Measurements from ENCODE around the gene TMEM184B.

Gene TMEM184B

GRCh38 chr22:38303974-38304373 lies 31.2 kb upstream of the TMEM184B start:
- TF ChIP-seq ZFX (IDR thresholded peaks at IDR 0.05; ENCODE audit: borderline replicate concordance): no peak
- no peak for TF ChIP-seq CTCF (IDR thresholded peaks at IDR 0.05)

GRCh38 chr22:38302906-38303305 lies 30.1 kb upstream of the TMEM184B start:
- no peak overlapping the region for H3K27ac ChIP-seq

More at GRCh38 chr22:38303974-38304373, 31.2 kb upstream of the TMEM184B start:
- no peak overlapping the region for H3K27ac ChIP-seq

GRCh38 chr22:38300946-38301345 lies 28.1 kb upstream of the TMEM184B start:
- no peak overlapping the region for H3K27ac ChIP-seq
- TF ChIP-seq ZFX (IDR thresholded peaks at IDR 0.05; ENCODE audit: borderline replicate concordance): no peak
- TF ChIP-seq CTCF (IDR thresholded peaks at IDR 0.05): no peak

More at GRCh38 chr22:38302906-38303305, 30.1 kb upstream of the TMEM184B start:
- no peak for TF ChIP-seq ZFX (IDR thresholded peaks at IDR 0.05; ENCODE audit: borderline replicate concordance)
- TF ChIP-seq CTCF (IDR thresholded peaks at IDR 0.05): no peak

- H3K27ac ChIP-seq: no peak overlapping the region
- TF ChIP-seq CTCF (IDR thresholded peaks at IDR 0.05) (no peak), ZFX (IDR thresholded peaks at IDR 0.05; ENCODE audit: borderline replicate concordance) (no peak)
These were observed 27.6 kb upstream of the TMEM184B start for GRCh38 chr22:38300197-38300945.

GRCh38 chr22:38299770-38300102 lies 26.9 kb upstream of the TMEM184B start:
- TF ChIP-seq ZFX (IDR thresholded peaks at IDR 0.05; ENCODE audit: borderline replicate concordance): no peak
- no peak for TF ChIP-seq CTCF (IDR thresholded peaks at IDR 0.05)
- no peak overlapping the region for H3K27ac ChIP-seq

GRCh38 chr22:38298312-38299005 lies 25.6 kb upstream of the TMEM184B start:
- no peak overlapping the region for H3K27ac ChIP-seq
- TF ChIP-seq ZFX (IDR thresholded peaks at IDR 0.05; ENCODE audit: borderline replicate concordance) (no peak), CTCF (IDR thresholded peaks at IDR 0.05) (peak; percentile 80)

GRCh38 chr22:38296372-38296771 lies 23.6 kb upstream of the TMEM184B start:
- no peak overlapping the region for H3K27ac ChIP-seq
- TF ChIP-seq CTCF (IDR thresholded peaks at IDR 0.05): no peak
- TF ChIP-seq ZFX (IDR thresholded peaks at IDR 0.05; ENCODE audit: borderline replicate concordance): no peak
